Psoas muscle (tissue), 8 donors: ENCODE results near the gene CDK5RAP1. TPM values are rescaled to one million over a fixed set of nuclear protein-coding genes. Genes with fewer than 3 reads are reported as not detected.

Experiments
- ATAC-seq, 4 donors: fragments of 200-7000 bp; cut with Tn5 transposase; one replicate each; pipeline ENCODE4 v1.9.1; 2020; ENCODE audit warnings: moderate library complexity in 3 of 4, mild to moderate bottlenecking in 2 of 4
- DNase-seq, 2 donors: peaks; one replicate each; pipeline ENCODE4 v3.0.0-alpha.2; 2020
- H3K27ac ChIP-seq: fragments of 200-600 bp; one replicate; pipeline ENCODE4 v1.8.0; 2022
- H3K27me3 ChIP-seq, 3 donors: fragments of 200-600 bp in 1 of 3; one replicate each; pipeline versions ENCODE4 v1.6.1 to v1.8.0; 2013 to 2022; ENCODE audit warnings: low read length in 2 of 3, mild to moderate bottlenecking in 2 of 3, moderate library complexity in 1 of 3; ENCODE audit not compliant: insufficient read depth in 3 of 3
- H3K36me3 ChIP-seq, 2 donors: fragments of 200-600 bp in 1 of 2; one replicate each; pipeline versions ENCODE4 v1.6.1 to v1.8.0; 2013 to 2022; ENCODE audit warnings: low read depth in 1 of 2, mild to moderate bottlenecking in 1 of 2, moderate library complexity in 1 of 2; ENCODE audit not compliant: insufficient read depth in 1 of 2
- H3K4me1 ChIP-seq: fragments of 200-600 bp; one replicate; pipeline ENCODE4 v1.8.0; 2022
- H3K4me3 ChIP-seq: fragments of 200-600 bp; one replicate; pipeline ENCODE4 v1.8.0; 2022; ENCODE audit warnings: mild to moderate bottlenecking
- H3K9me3 ChIP-seq: fragments of 200-600 bp; one replicate; pipeline ENCODE4 v1.8.0; 2022
- WGBS, 3 donors: extraction: QIAGEN DNeasy Blood & Tissue Kit; methylation state at CpG; one replicate each; pipeline versions ENCODE4 v1.1.6 to v1.1.7; 2013; 5-methylcytosine and 5-hydroxymethylcytosine counted together
- intact Hi-C, 2 donors: fragments of 100-400 bp; cut with DNase I; formaldehyde crosslinking; loops; one replicate each; pipeline versions ENCODE4 v1.11.0 to v1.14.2; 2022
- polyA plus RNA-seq, 3 donors: library from polyadenylated mRNA; stranded (reverse); fragments of 200-250 nt; gene quantifications; one replicate each; pipeline ENCODE4 v1.2.3, GENCODE V29; 2013
- total RNA-seq, 4 donors: library from RNA; stranded (reverse); fragmentation: NEBNext Ultra II Directional in 2 of 4; extraction: Animal tissue kit (Norgen Biotek cat#: 25700) in 2 of 4; gene quantifications; one replicate each; pipeline versions ENCODE4 v1.2.1 to v1.2.4, GENCODE V29; 2021 to 2023
- TF ChIP-seq, protein P1 (sequence below): fragments of 200-600 bp; IDR thresholded peaks from one replicate; pipeline ENCODE4 v1.8.0; 2022; ENCODE audit warnings: antibody characterized with exemption
- donor health status: healthy with polysubstance abuse.
- donor health status: DM: no; HTN: no; CAD: no; lungs with moderate emphysema.
- donor health status: Bipolar disorder and iron deficiency.
- donor health status: healthy.
- donor health status: DM: yes; HTN: yes; CAD: no.
- donor health status: DM: no; HTN: no; CAD: no.
- donor health status: DM: no; HTN: no; CAD: no.
- donor health status: DM: yes; HTN: yes; CAD: no.

CDK5RAP1 gene
- total and polyA plus RNA-seq, 7 donors, result 14.7 to 43.3 (median 25.8) TPM

DNA sequence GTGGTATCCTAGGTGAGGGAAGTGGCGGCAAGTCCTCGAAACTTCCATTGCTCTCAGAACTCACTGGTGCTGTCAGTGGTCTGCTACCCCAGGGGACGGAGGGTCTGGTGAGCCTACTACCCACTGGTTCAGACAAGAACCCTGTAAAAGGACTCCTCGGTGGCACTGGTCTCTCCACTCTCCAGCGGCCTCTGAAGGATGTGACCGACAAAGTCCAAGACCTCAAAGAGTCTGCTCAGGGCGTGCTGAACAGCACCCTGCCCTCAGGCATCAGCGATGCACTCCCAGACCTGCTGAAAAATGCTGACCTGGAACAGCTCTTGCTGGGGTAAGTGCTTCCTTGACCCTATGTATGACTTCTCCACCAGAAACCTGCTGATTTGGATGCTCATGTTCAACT lies 51.8 kb downstream of the CDK5RAP1 start:
- H3K36me3 ChIP-seq, result peaks cover 4 to 47% of the 10 kb centered on the region in 2 donors
- WGBS, 3 donors, result 84 to 96% (median 95%) methylated on average over 8 of the region's 8 CpGs
- H3K27me3 ChIP-seq, result no peaks in the 10 kb centered on the region
- no peaks in the 10 kb centered on the region for H3K9me3 ChIP-seq
- no peaks in the 10 kb centered on the region for H3K4me1 ChIP-seq
- no peak overlapping the region for H3K4me3 ChIP-seq
- TF ChIP-seq, protein P1, sequence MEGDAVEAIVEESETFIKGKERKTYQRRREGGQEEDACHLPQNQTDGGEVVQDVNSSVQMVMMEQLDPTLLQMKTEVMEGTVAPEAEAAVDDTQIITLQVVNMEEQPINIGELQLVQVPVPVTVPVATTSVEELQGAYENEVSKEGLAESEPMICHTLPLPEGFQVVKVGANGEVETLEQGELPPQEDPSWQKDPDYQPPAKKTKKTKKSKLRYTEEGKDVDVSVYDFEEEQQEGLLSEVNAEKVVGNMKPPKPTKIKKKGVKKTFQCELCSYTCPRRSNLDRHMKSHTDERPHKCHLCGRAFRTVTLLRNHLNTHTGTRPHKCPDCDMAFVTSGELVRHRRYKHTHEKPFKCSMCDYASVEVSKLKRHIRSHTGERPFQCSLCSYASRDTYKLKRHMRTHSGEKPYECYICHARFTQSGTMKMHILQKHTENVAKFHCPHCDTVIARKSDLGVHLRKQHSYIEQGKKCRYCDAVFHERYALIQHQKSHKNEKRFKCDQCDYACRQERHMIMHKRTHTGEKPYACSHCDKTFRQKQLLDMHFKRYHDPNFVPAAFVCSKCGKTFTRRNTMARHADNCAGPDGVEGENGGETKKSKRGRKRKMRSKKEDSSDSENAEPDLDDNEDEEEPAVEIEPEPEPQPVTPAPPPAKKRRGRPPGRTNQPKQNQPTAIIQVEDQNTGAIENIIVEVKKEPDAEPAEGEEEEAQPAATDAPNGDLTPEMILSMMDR, result no peak
- DNase-seq, result no peak
- no peak overlapping the region for H3K27ac ChIP-seq
- intact Hi-C loops, result no loop called here
- ATAC-seq, result no peak

DNA sequence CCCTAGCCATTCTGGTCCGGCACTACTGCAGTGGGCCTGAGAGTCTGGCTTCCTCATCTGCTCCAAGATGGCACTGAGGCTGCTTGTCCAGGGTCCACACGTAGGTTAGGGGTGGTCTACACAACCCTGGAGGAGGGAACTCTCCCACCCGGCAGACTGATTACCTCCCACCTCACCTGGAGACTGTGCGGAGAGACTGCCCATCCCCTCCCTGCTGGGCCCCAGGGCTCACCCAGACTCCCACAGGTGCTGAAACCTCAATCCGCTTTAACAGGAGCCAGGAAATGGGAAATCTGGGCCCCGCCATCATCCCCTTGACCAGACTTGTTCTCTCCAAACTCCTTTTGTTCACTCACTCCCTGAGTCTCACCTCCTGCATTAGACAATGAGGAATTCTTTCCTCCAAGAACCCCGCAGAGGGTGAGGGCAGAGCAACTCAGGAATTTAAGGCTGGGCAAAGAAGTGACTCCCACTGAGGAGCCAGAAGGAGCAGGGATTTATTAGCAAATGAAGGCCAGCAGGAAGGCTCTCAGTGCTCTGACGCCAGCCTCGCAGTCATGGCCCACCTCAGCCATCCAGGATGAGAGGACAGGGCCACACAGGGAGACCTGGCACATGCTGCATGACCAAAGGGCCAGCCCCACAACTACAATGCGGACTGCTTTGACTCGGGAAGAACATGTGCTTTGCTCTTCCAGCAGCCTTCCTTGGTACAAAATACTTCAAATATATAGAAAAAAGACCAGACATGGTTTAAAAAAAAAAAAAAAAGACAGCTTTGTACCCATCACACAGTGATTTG lies 53.0 kb downstream of the CDK5RAP1 start:
- intact Hi-C loops, result no loop called here
- Histone ChIP-seq H3K4me1 (no peaks in the 10 kb centered on the region), H3K9me3 (no peaks in the 10 kb centered on the region), H3K4me3 (no peak overlapping the region), H3K27me3 (no peaks in the 10 kb centered on the region), H3K27ac (no peak overlapping the region), H3K36me3 (peaks cover 4 to 38% of the 10 kb centered on the region in 2 donors)
- 83 to 91% (median 85%) methylated on average over 11 of the region's 11 CpGs for WGBS, 3 donors
- peak in 1 of 4 donors; percentile 28 for ATAC-seq
- DNase-seq, result no peak
- TF ChIP-seq, protein P1, result no peak

DNA sequence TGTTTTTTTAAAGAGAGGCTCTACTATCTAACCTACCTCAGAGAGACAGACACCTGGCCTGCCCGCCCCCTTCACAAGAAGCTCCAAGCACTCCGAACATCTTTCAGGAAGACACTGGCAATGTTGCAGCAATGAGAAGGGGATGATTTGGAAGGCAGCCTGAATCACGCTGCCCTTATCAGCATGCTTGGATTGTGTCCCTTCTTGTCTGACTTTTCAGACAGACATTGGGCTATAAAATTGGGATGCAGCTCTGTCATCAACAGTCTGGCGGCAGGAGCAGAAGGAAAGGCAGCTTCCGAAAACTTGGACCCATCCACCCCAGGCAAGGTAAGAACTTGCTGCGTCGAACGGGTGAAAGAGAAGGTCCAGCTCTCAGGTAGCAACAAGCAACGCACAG lies 56.0 kb downstream of the CDK5RAP1 start:
- TF ChIP-seq, protein P1, result no peak
- no peak overlapping the region for H3K4me3 ChIP-seq
- peaks cover 4 to 15% of the 10 kb centered on the region in 2 donors for H3K36me3 ChIP-seq
- DNase-seq (no peak), ATAC-seq (no peak)
- H3K9me3 ChIP-seq, result no peaks in the 10 kb centered on the region
- H3K27ac ChIP-seq, result no peak overlapping the region
- peaks cover 0 to 4% (median 0%) of the 10 kb centered on the region in 3 donors for H3K27me3 ChIP-seq
- intact Hi-C loops, result no loop called here
- 77 to 80% (median 79%) methylated on average over 9 of the region's 9 CpGs for WGBS, 3 donors
- no peaks in the 10 kb centered on the region for H3K4me1 ChIP-seq

DNA sequence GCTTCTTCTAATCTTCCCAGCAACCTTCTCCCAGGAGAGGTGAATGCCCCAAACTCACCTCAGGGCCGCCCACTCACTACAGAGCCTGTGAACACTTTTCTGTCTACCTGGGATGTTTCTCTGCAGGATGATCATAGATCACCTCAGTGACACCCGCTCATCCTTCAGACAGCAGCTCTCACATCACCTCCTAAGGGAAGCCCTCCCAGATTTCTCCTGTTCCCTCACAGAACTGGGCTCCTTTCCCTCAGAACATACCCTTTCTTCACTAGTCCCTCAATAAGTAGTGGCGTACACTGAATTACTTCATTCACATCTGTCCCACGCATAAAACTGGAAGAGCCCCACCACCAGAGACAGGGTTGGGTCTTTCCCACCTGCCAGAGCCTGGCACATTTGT lies 57.8 kb downstream of the CDK5RAP1 start:
- intact Hi-C loops, result no loop called here
- H3K4me3 ChIP-seq, result no peak overlapping the region
- peaks cover 0 to 4% (median 0%) of the 10 kb centered on the region in 3 donors for H3K27me3 ChIP-seq
- no peaks in the 10 kb centered on the region for H3K4me1 ChIP-seq
- TF ChIP-seq, protein P1, result no peak
- ATAC-seq (no peak), DNase-seq (no peak)
- H3K9me3 ChIP-seq, result no peaks in the 10 kb centered on the region
- WGBS, 3 donors, result 67 to 78% (median 75%) methylated on average over 4 of the region's 4 CpGs
- no peaks in the 10 kb centered on the region for H3K36me3 ChIP-seq
- no peak overlapping the region for H3K27ac ChIP-seq
